Kidney (tissue), 14 donors: ENCODE measurements around the gene CRYBA2. TPM values are rescaled to one million over a fixed set of nuclear protein-coding genes. Genes with fewer than 3 reads are reported as not detected.

Source experiments
- DNase-seq, 5 donors: peaks; one replicate each; pipeline ENCODE4 v3.0.0-alpha.2; 2013 to 2020
- FAIRE-seq: peaks from 2 replicates; lab custom pipeline; 2012; peaks lifted over from hg19 to GRCh38; lab: Jason Lieb, UNC
- H3K27ac ChIP-seq, 2 donors: one replicate each; pipeline ENCODE4 v1.7.0; 2013; ENCODE audit warnings: low read depth in 2 of 2, low read length in 2 of 2, inconsistent platforms in 1 of 2
- H3K27me3 ChIP-seq: one replicate; pipeline ENCODE4 v1.7.1; 2013; ENCODE audit warnings: low read length, inconsistent platforms; ENCODE audit not compliant: control insufficient read depth, insufficient read depth
- H3K36me3 ChIP-seq, 3 donors: one replicate each; pipeline versions ENCODE4 v1.7.0 to v1.7.1; 2013; ENCODE audit warnings: low read length in 3 of 3, control low read depth in 1 of 3, inconsistent platforms in 1 of 3; ENCODE audit not compliant: insufficient read depth in 3 of 3, control insufficient read depth in 2 of 3
- H3K4me1 ChIP-seq, 3 donors: one replicate each; pipeline versions ENCODE4 v1.7.0 to v1.7.1; 2013; ENCODE audit warnings: low read length in 3 of 3, inconsistent platforms in 1 of 3, low read depth in 1 of 3; ENCODE audit not compliant: control insufficient read depth in 2 of 3, insufficient read depth in 2 of 3
- H3K4me3 ChIP-seq, 3 donors: one replicate each; pipeline versions ENCODE4 v1.7.0 to v1.8.1; 2013; ENCODE audit warnings: low read length in 3 of 3, control low read depth in 1 of 3, inconsistent platforms in 1 of 3
- H3K9ac ChIP-seq, 3 donors: one replicate each; pipeline versions ENCODE4 v1.7.0 to v1.7.1; 2013; ENCODE audit warnings: low read length in 3 of 3, control low read depth in 1 of 3, inconsistent platforms in 1 of 3
- H3K9me3 ChIP-seq, 3 donors: one replicate each; pipeline versions ENCODE4 v1.7.0 to v1.7.1; 2013; ENCODE audit warnings: low read length in 3 of 3, control low read depth in 1 of 3, inconsistent platforms in 1 of 3; ENCODE audit not compliant: control insufficient read depth in 2 of 3, insufficient read depth in 1 of 3
- intact Hi-C: fragments of 100-400 bp; cut with DNase I; formaldehyde crosslinking; loops from one replicate; pipeline ENCODE4 v1.11.1; 2022
- polyA plus RNA-seq: library from polyadenylated mRNA; stranded (reverse); fragments of 350-450 nt; fragmentation: Illumina TruSeq; extraction: RNeasy Lipid Tissue Mini Kit (QIAGEN cat#74804); gene quantifications from one replicate; pipeline ENCODE4 v1.2.3, GENCODE V29; 2014; ENCODE audit warnings: low read depth, low replicate concordance; ENCODE audit not compliant: insufficient read depth
- total RNA-seq: library from RNA; stranded (reverse); fragmentation: NEBNext Ultra II Directional; extraction: Animal tissue kit (Norgen Biotek cat#: 25700); gene quantifications from one replicate; pipeline ENCODE4 v1.2.1, GENCODE V29; 2021
- TF ChIP-seq, protein P1 (sequence below): IDR thresholded peaks from 3 replicates; pipeline ENCODE4 v1.5.1; 2012; ENCODE audit warnings: mild to moderate bottlenecking, moderate library complexity, borderline replicate concordance; ENCODE audit not compliant: insufficient read depth; ENCODE audit errors: extremely low read depth
- donor health status: control.
- donor health status: control.
- donor health status: control.
- donor health status: control.
- donor health status: control.
- donor health status: DM: yes; HTN: yes; CAD: no.
- donor health status: Normal renal cell carcinoma (clear cell type).

The CRYBA2 gene
- total and polyA plus RNA-seq, 2 donors from 2014 or later, result not detected

GRCh38 chr2:218992196-218992595 lies 1.0 kb downstream of the CRYBA2 start:
- peaks cover 71% of the 10 kb centered on the region for H3K27me3 ChIP-seq
- no peak overlapping the region for H3K27ac ChIP-seq
- TF ChIP-seq, protein P1, sequence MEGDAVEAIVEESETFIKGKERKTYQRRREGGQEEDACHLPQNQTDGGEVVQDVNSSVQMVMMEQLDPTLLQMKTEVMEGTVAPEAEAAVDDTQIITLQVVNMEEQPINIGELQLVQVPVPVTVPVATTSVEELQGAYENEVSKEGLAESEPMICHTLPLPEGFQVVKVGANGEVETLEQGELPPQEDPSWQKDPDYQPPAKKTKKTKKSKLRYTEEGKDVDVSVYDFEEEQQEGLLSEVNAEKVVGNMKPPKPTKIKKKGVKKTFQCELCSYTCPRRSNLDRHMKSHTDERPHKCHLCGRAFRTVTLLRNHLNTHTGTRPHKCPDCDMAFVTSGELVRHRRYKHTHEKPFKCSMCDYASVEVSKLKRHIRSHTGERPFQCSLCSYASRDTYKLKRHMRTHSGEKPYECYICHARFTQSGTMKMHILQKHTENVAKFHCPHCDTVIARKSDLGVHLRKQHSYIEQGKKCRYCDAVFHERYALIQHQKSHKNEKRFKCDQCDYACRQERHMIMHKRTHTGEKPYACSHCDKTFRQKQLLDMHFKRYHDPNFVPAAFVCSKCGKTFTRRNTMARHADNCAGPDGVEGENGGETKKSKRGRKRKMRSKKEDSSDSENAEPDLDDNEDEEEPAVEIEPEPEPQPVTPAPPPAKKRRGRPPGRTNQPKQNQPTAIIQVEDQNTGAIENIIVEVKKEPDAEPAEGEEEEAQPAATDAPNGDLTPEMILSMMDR, result no peak
- no peak for FAIRE-seq
- intact Hi-C loops, result no loop called here
- no peak overlapping the region for H3K4me3 ChIP-seq
- peaks cover 0 to 11% (median 0%) of the 10 kb centered on the region in 3 donors for H3K4me1 ChIP-seq
- DNase-seq, result peak in 1 of 5 donors; percentile 23
- no peak overlapping the region for H3K9ac ChIP-seq
- H3K9me3 ChIP-seq, result no peaks in the 10 kb centered on the region
- no peaks in the 10 kb centered on the region for H3K36me3 ChIP-seq

DNA sequence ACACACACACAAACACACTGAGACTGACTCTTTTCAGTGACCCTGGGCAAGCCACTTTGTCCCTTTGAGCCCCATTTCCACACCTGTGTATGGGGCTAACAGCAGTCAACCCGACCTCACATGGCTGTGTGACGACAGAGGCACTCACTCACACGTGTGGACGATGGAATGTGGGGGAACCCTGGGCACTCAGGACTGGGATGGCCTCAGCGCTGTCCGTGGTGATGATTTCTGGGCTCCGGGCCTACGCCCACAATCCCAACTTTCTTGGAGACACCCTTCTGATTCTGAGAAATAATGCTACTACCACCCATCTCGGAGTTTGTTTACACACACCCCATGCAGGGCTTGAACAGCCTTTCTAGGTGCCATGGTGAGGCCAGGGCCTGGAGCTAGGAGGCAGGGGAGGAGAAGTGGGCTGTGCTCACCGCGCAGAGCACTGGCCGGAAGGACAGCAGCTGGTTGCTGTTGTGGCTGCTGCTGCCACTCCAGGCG lies 1.5 kb downstream of the CRYBA2 start:
- H3K27ac ChIP-seq, result no peak overlapping the region
- H3K36me3 ChIP-seq, result no peaks in the 10 kb centered on the region
- TF ChIP-seq, protein P1, result no peak
- FAIRE-seq (no peak), DNase-seq (peak in 2 of 5 donors; percentile 39 to 58)
- H3K4me3 ChIP-seq, result no peak overlapping the region
- peaks cover 75% of the 10 kb centered on the region for H3K27me3 ChIP-seq
- no peak overlapping the region for H3K9ac ChIP-seq
- peaks cover 0 to 11% (median 0%) of the 10 kb centered on the region in 3 donors for H3K4me1 ChIP-seq
- no peaks in the 10 kb centered on the region for H3K9me3 ChIP-seq
- intact Hi-C loops, result no loop called here

DNA sequence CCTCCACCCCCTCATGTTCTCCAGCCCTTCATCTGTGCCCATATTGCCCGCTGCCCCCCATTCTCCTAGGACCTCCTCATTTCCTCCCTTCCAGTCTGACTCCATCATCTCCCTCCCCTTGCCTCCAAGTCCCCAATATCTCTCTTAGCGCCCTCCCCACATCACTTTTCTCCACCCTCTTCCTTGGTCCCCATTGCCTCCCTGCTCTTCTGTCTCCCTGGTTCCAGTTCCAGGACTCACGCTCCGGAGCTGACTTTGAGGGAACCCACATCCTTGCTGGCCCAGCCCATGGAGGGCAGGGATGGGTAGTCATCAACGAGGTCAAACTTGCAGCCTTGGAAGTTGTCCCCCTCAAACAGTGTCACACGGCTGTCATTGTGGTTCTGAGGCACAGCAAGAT lies 2.6 kb downstream of the CRYBA2 start:
- Histone ChIP-seq H3K9ac (no peak overlapping the region), H3K27me3 (peaks cover 77% of the 10 kb centered on the region), H3K9me3 (no peaks in the 10 kb centered on the region), H3K36me3 (no peaks in the 10 kb centered on the region), H3K4me3 (no peak overlapping the region), H3K27ac (no peak overlapping the region), H3K4me1 (peaks cover 0 to 7% (median 0%) of the 10 kb centered on the region in 3 donors)
- no peak for FAIRE-seq
- no peak for DNase-seq
- intact Hi-C loops, result no loop called here
- TF ChIP-seq, protein P1, result no peak

DNA sequence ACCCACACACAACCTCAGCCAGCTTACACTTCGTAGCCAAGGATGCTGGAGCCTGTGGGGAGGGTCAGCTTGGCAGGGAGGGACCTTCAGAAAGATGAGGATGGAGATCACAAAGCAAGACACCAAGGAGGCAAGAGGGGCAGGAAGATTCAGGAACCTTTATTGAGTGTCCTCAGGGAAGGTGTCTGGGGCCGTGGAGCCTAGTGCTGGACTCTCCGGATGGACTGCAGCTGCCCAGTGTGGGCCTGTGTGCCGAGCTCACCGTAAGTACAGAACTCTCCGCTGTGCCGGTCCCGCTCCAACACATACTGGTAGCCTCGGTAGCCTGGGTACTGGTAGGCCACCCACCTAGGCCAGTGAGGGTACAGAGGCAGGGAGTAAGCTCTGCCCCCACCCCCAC lies 3.2 kb downstream of the CRYBA2 start:
- Histone ChIP-seq H3K27ac (no peak overlapping the region), H3K27me3 (peaks cover 72% of the 10 kb centered on the region), H3K9me3 (no peaks in the 10 kb centered on the region), H3K9ac (no peak overlapping the region), H3K4me3 (no peak overlapping the region), H3K36me3 (no peaks in the 10 kb centered on the region), H3K4me1 (peaks cover 0 to 7% (median 0%) of the 10 kb centered on the region in 3 donors)
- TF ChIP-seq, protein P1, result no peak
- intact Hi-C loops, result no loop called here
- FAIRE-seq (no peak), DNase-seq (no peak)
